ENCODE results near the gene ZNF827.

DNA sequence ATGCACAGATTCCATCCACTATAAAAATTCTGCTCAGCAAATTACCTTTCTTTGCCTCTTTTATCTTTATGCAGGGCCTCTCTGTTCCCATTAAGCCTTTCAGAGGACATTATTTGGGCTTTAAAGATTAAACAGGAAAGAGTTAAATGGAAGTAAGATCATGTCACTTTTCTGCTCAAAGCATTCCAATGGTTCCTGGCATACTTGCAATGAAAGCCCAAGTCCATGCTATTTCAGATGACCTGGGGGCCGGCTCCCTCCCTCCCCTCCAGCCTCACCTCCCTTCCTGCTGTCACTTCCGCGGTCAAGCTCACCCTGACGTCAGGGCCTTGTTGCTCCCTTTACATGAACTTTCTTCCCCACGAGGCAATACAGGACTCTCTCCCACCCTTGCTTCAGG is 133.1 kb downstream of the ZNF827 start:
- TF ChIP-seq TAF1 (IDR thresholded peaks at IDR 0.05; ENCODE audit: control insufficient read depth, extremely low read depth, insufficient read depth, low read length, severe bottlenecking) = no peak
- TF ChIP-seq PREB (CRISPR knock-in tag; IDR thresholded peaks at IDR 0.05) = no peak
- TF ChIP-seq, protein P1, sequence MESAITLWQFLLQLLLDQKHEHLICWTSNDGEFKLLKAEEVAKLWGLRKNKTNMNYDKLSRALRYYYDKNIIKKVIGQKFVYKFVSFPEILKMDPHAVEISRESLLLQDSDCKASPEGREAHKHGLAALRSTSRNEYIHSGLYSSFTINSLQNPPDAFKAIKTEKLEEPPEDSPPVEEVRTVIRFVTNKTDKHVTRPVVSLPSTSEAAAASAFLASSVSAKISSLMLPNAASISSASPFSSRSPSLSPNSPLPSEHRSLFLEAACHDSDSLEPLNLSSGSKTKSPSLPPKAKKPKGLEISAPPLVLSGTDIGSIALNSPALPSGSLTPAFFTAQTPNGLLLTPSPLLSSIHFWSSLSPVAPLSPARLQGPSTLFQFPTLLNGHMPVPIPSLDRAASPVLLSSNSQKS (CRISPR knock-in tag; IDR thresholded peaks at IDR 0.05) = no peak
- TF ChIP-seq, protein P2, sequence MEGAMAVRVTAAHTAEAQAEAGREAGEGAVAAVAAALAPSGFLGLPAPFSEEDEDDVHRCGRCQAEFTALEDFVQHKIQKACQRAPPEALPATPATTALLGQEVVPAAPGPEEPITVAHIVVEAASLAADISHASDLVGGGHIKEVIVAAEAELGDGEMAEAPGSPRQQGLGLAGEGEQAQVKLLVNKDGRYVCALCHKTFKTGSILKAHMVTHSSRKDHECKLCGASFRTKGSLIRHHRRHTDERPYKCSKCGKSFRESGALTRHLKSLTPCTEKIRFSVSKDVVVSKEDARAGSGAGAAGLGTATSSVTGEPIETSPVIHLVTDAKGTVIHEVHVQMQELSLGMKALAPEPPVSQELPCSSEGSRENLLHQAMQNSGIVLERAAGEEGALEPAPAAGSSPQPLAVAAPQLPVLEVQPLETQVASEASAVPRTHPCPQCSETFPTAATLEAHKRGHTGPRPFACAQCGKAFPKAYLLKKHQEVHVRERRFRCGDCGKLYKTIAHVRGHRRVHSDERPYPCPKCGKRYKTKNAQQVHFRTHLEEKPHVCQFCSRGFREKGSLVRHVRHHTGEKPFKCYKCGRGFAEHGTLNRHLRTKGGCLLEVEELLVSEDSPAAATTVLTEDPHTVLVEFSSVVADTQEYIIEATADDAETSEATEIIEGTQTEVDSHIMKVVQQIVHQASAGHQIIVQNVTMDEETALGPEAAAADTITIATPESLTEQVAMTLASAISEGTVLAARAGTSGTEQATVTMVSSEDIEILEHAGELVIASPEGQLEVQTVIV (CRISPR knock-in tag; IDR thresholded peaks at IDR 0.05; ENCODE audit: borderline replicate concordance) = no peak
- TF ChIP-seq SRF (CRISPR knock-in tag; IDR thresholded peaks at IDR 0.05) = no peak
- TF ChIP-seq, protein P3, sequence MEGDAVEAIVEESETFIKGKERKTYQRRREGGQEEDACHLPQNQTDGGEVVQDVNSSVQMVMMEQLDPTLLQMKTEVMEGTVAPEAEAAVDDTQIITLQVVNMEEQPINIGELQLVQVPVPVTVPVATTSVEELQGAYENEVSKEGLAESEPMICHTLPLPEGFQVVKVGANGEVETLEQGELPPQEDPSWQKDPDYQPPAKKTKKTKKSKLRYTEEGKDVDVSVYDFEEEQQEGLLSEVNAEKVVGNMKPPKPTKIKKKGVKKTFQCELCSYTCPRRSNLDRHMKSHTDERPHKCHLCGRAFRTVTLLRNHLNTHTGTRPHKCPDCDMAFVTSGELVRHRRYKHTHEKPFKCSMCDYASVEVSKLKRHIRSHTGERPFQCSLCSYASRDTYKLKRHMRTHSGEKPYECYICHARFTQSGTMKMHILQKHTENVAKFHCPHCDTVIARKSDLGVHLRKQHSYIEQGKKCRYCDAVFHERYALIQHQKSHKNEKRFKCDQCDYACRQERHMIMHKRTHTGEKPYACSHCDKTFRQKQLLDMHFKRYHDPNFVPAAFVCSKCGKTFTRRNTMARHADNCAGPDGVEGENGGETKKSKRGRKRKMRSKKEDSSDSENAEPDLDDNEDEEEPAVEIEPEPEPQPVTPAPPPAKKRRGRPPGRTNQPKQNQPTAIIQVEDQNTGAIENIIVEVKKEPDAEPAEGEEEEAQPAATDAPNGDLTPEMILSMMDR (IDR thresholded peaks at IDR 0.05 in 2 of 3, conservative IDR thresholded peaks at IDR 0.05 in 1 of 3; ENCODE audit: insufficient read depth in 2 of 3, low read depth in 1 of 3, low read length in 3 of 3) = no peak
- no peak for TF ChIP-seq GATAD2A (IDR thresholded peaks at IDR 0.05)
- TF ChIP-seq TBL1XR1 (IDR thresholded peaks at IDR 0.05; ENCODE audit: low read length in 2 of 2) = no peak
- TF ChIP-seq POLR2A (conservative IDR thresholded peaks at IDR 0.05) = no peak
- TF ChIP-seq RCOR1 (IDR thresholded peaks at IDR 0.05; ENCODE audit: borderline replicate concordance in 1 of 2, low read depth in 2 of 2, low read length in 2 of 2) = no peak
- no peak for TF ChIP-seq SMARCC2 (IDR thresholded peaks at IDR 0.05; ENCODE audit: low read depth)
- TF ChIP-seq NR1H2 (CRISPR knock-in tag; IDR thresholded peaks at IDR 0.05) = no peak

Data from K562 (cell line).